Stimulated activated naive CD8-positive, alpha-beta T cell treated with anti-CD3 and anti-CD28 coated beads, Interleukin-15, amount 100 ng/mL, for 72 hours (primary cell): ENCODE measurements around the gene TOP2B.

Experiments used
- ATAC-seq: fragments of 150-1000 bp; cut with Tn5 transposase; 2 replicates; pipeline ENCODE4 v1.10.0; 2021; ENCODE audit warnings: mild to moderate bottlenecking, moderate library complexity
- DNase-seq, 2 donors: peaks; one replicate each; pipeline ENCODE4 v3.0.0; 2021 to 2022
- H3K27ac Mint-ChIP-seq, 2 donors: one replicate each; pipeline ENCODE4 v1.8.0; 2022; ENCODE audit warnings: mild to moderate bottlenecking in 2 of 2, mixed read lengths in 2 of 2, moderate library complexity in 2 of 2
- H3K27me3 Mint-ChIP-seq: one replicate; pipeline ENCODE4 v1.8.0; 2022; ENCODE audit warnings: mixed read lengths
- H3K4me1 Mint-ChIP-seq: one replicate; pipeline ENCODE4 v1.8.0; 2022; ENCODE audit warnings: mild to moderate bottlenecking, mixed read lengths
- H3K4me3 Mint-ChIP-seq, 2 donors: one replicate each; pipeline ENCODE4 v1.8.0; 2022; ENCODE audit warnings: mild to moderate bottlenecking in 2 of 2, mixed read lengths in 2 of 2, moderate library complexity in 1 of 2
- H3K9me3 Mint-ChIP-seq, 2 donors: one replicate each; pipeline ENCODE4 v1.8.0; 2022; ENCODE audit warnings: mixed read lengths in 2 of 2

TOP2B gene

GRCh38 chr3:25571285-25571684 is 93.4 kb downstream of the TOP2B start:
- DNase-seq (no peak), ATAC-seq (no peak)
- Mint-ChIP-seq H3K4me3 (no peak overlapping the region), H3K27me3 (no peaks in the 10 kb centered on the region), H3K9me3 (no peaks in the 10 kb centered on the region), H3K4me1 (no peaks in the 10 kb centered on the region), H3K27ac (no peak overlapping the region)

- ATAC-seq (no peak), DNase-seq (no peak)
- Mint-ChIP-seq H3K4me3 (no peak overlapping the region), H3K27ac (no peak overlapping the region), H3K4me1 (no peaks in the 10 kb centered on the region), H3K9me3 (no peaks in the 10 kb centered on the region), H3K27me3 (no peaks in the 10 kb centered on the region)
These were observed 96.1 kb downstream of the TOP2B start for GRCh38 chr3:25568525-25569078.

DNA sequence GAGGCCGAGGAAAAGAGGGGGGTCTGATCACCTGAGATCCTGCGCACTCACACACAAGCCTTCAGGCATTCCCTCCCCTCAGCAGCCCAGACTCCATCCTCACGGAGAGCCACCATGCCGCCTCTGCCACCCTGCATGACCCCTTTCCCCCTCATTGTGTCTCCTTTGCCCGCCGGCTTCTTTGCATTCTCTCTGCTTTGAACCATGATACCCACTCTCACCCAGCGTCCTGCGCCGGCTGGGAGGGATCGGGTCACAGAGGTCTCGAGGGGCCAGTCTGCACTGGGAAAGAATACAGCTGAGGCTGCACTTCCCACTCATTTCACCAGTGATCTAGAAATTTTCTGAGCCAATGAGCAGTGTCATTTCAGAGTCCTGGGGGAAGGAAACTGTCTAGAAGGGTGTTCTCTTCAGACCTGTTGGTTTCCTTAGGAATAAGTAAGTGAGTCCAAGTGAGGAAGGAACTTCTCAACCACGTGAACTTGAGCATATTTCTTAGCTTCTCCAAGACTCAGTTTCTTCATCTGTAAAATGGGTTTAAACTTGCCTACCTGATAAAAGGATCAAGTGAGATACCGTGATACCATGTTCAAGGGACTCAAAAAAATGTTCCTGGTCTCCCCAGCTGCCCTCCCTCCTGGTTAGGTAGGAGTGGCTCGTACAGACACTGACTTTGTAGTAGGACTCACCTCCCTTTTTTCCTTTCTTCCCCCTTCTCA is 96.7 kb downstream of the TOP2B start:
- no peak for ATAC-seq
- H3K4me3 Mint-ChIP-seq: no peak overlapping the region

DNA sequence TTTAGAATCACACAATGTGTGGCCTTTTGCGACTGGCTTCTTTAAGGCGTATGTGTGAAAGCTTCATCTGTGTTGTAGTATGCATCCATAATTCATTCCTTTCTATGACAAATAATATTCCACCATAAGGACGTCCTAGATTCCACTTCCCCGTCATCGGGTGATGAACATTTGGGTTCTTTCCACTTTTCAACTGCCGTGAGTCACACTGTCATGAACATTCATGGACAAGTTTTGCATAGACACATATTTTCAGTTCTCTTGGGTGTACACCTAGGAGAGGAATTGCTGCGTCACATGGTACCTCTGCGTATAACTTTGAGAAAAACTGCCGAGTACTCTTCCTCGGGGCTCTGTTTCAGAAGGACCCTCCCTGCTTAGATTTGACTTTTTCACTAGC is 97.3 kb downstream of the TOP2B start:
- no peak for ATAC-seq
- Mint-ChIP-seq H3K27me3 (no peaks in the 10 kb centered on the region), H3K4me1 (no peaks in the 10 kb centered on the region), H3K4me3 (no peak overlapping the region), H3K27ac (no peak overlapping the region), H3K9me3 (no peaks in the 10 kb centered on the region)
- no peak for DNase-seq

More for the DNA sequence above, 96.7 kb downstream of the TOP2B start:
- no peaks in the 10 kb centered on the region for H3K4me1 Mint-ChIP-seq
- no peak for DNase-seq
- H3K27me3 Mint-ChIP-seq: no peaks in the 10 kb centered on the region
- no peak overlapping the region for H3K27ac Mint-ChIP-seq
- H3K9me3 Mint-ChIP-seq: no peaks in the 10 kb centered on the region

GRCh38 chr3:25566358-25566920 is 98.3 kb downstream of the TOP2B start:
- no peak for ATAC-seq

GRCh38 chr3:25565807-25566206 is 98.9 kb downstream of the TOP2B start:
- Mint-ChIP-seq H3K9me3 (no peaks in the 10 kb centered on the region), H3K4me3 (no peak overlapping the region), H3K27ac (no peak overlapping the region), H3K27me3 (no peaks in the 10 kb centered on the region), H3K4me1 (no peaks in the 10 kb centered on the region)
- ATAC-seq (no peak), DNase-seq (no peak)

More at GRCh38 chr3:25566358-25566920, 98.3 kb downstream of the TOP2B start:
- H3K9me3 Mint-ChIP-seq: no peaks in the 10 kb centered on the region
- H3K27ac Mint-ChIP-seq: no peak overlapping the region
- no peak overlapping the region for H3K4me3 Mint-ChIP-seq
- DNase-seq: no peak
- no peaks in the 10 kb centered on the region for H3K4me1 Mint-ChIP-seq
- H3K27me3 Mint-ChIP-seq: no peaks in the 10 kb centered on the region

GRCh38 chr3:25564075-25564474 is 100.6 kb downstream of the TOP2B start:
- no peak overlapping the region for H3K27ac Mint-ChIP-seq
- H3K9me3 Mint-ChIP-seq: no peaks in the 10 kb centered on the region
- H3K27me3 Mint-ChIP-seq: no peaks in the 10 kb centered on the region
- no peak for DNase-seq
- ATAC-seq: no peak
- no peaks in the 10 kb centered on the region for H3K4me1 Mint-ChIP-seq
- H3K4me3 Mint-ChIP-seq: no peak overlapping the region

DNA sequence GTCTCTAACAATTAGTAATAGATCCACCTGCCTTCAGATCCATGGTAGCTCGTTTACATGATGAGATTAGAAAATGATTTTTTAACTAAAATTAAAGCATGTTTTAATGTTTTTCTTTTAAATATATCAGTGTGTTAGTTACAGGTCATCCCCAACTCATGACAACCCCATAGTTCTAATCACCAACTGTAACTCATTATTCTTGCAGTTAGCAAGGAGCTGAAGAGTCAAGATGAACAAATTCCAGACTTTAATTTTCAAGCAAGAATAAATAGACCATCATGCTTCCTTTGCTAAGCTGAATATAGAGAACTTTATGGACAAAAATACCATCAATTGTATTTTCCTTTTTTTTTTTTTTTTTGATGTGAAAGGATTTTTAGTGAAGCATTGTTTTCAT is 101.1 kb downstream of the TOP2B start:
- Mint-ChIP-seq H3K9me3 (no peaks in the 10 kb centered on the region), H3K27me3 (no peaks in the 10 kb centered on the region)
- ATAC-seq: no peak

DNA sequence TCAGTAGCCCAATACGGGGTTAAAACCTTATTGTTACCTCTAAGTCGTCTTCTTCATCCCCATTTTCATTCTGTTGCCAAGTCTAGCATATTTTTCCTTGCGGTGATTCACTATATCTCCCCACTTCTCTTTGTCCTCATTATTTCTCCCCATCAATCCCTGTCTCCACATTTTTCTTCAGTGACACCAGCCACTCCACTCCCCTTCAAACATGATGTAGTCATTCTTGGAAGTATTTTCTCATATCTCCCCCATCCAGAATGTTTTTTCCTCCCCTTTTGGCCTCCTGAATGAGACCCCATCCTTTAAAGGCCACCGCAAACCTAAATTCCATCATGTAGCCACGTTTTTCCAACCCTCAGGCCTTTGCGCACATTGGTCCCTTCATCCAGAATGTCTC is 105.9 kb downstream of the TOP2B start:
- DNase-seq (no peak), ATAC-seq (no peak)
- no peaks in the 10 kb centered on the region for H3K9me3 Mint-ChIP-seq
- H3K27me3 Mint-ChIP-seq: no peaks in the 10 kb centered on the region
- H3K4me3 Mint-ChIP-seq: no peak overlapping the region
- H3K27ac Mint-ChIP-seq: no peak overlapping the region
- no peaks in the 10 kb centered on the region for H3K4me1 Mint-ChIP-seq

More for the DNA sequence above, 101.1 kb downstream of the TOP2B start:
- Mint-ChIP-seq H3K4me1 (no peaks in the 10 kb centered on the region), H3K27ac (no peak overlapping the region), H3K4me3 (no peak overlapping the region)
- no peak for DNase-seq

GRCh38 chr3:25558121-25558520 is 106.6 kb downstream of the TOP2B start:
- Mint-ChIP-seq H3K9me3 (no peaks in the 10 kb centered on the region), H3K4me1 (no peaks in the 10 kb centered on the region)

GRCh38 chr3:25557694-25558093 is 107.0 kb downstream of the TOP2B start:
- DNase-seq: no peak
- no peak overlapping the region for H3K27ac Mint-ChIP-seq

More at GRCh38 chr3:25558121-25558520, 106.6 kb downstream of the TOP2B start:
- H3K27ac Mint-ChIP-seq: no peak overlapping the region
- no peak overlapping the region for H3K4me3 Mint-ChIP-seq
- DNase-seq (no peak), ATAC-seq (no peak)
- no peaks in the 10 kb centered on the region for H3K27me3 Mint-ChIP-seq

GRCh38 chr3:25556447-25556846 is 108.3 kb downstream of the TOP2B start:
- DNase-seq: no peak
- no peak for ATAC-seq
- Mint-ChIP-seq H3K9me3 (no peaks in the 10 kb centered on the region), H3K4me3 (no peak overlapping the region), H3K4me1 (no peaks in the 10 kb centered on the region), H3K27me3 (no peaks in the 10 kb centered on the region), H3K27ac (no peak overlapping the region)

More at GRCh38 chr3:25557694-25558093, 107.0 kb downstream of the TOP2B start:
- Mint-ChIP-seq H3K4me1 (no peaks in the 10 kb centered on the region), H3K27me3 (no peaks in the 10 kb centered on the region), H3K9me3 (no peaks in the 10 kb centered on the region), H3K4me3 (no peak overlapping the region)
- ATAC-seq: no peak

DNA sequence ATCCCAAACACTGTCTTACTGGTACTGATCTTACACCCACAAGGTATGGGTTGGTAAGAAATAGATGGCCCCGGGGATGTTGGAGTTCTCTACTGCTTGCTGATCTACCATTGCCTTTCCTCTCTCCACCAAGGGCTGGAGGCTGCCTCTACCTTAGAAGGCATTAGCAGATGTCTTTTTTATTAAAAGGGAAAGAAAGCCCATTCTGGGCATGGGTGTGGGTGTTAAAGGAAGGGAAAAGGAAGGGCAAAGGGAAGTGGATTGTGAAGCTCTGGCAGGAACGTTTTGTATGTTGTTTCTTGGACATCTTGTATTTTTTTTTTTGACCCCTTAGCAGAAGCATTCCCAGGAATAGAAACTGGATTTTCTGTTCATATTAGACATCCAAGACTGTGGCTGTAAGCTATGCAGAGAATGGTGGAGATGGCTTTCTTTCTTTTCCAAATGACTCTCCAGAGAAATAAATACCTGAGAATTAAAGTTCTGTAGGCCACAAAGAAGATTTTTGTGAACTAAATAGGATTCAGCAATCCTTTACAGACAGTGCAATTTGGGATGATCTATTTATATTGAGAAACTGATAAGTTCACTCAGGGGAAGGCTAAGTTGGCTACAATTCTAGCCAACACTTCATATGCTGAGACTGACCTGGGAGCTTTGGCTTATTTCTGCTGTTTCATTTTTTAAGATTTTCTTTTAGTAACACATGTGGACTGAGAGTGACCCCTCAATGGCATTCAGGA is 108.8 kb downstream of the TOP2B start:
- H3K27ac Mint-ChIP-seq: no peak overlapping the region
- no peaks in the 10 kb centered on the region for H3K27me3 Mint-ChIP-seq
- no peaks in the 10 kb centered on the region for H3K4me1 Mint-ChIP-seq
- DNase-seq: no peak
- no peak for ATAC-seq
- no peak overlapping the region for H3K4me3 Mint-ChIP-seq
- peaks cover 0 to 5% of the 10 kb centered on the region in 2 donors for H3K9me3 Mint-ChIP-seq

DNA sequence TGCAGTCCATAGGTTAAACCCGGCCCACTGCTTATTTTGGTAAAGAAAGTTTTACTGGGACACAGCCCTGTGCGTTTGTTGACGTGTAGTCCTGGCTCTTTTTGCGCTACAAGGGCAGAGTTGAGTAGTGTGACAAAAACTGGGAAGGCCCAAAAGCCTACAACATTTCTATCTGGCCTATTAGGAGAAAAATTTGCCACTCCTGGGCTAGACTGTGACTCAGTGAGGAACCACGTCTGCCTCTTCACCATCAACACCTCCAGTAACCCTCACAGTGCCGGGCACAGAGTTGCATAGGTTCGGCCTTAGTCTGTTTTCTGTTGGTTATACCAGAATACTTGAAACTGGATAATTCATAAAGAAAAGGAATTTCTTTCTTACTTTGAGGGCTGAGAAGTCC is 110.3 kb downstream of the TOP2B start:
- ATAC-seq (no peak), DNase-seq (no peak)
- Mint-ChIP-seq H3K4me3 (no peak overlapping the region), H3K27me3 (no peaks in the 10 kb centered on the region), H3K9me3 (peaks cover 0 to 7% of the 10 kb centered on the region in 2 donors), H3K27ac (no peak overlapping the region), H3K4me1 (no peaks in the 10 kb centered on the region)

DNA sequence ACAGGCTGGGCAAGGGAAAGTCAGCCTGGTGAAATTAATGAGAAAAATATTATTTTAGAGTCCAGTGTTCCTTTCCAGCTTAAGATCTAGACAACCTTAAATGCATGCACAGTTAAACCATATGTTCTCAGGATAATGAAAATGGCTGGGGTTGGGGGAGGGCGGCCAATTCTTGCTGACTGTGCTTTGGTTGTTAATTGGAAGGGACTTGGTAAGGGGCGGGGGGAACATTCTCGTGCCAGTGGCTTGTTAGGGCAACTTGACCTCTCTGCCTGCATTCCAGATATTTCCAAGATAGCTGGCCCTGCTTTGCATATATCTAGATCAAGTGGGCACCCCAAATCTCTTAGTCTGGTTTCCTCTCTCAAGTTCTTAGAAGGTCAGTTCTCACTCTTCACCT is 112.5 kb downstream of the TOP2B start:
- Mint-ChIP-seq H3K9me3 (peaks cover 0 to 7% of the 10 kb centered on the region in 2 donors), H3K27ac (no peak overlapping the region), H3K27me3 (no peaks in the 10 kb centered on the region), H3K4me3 (no peak overlapping the region), H3K4me1 (no peaks in the 10 kb centered on the region)
- ATAC-seq (no peak), DNase-seq (no peak)

DNA sequence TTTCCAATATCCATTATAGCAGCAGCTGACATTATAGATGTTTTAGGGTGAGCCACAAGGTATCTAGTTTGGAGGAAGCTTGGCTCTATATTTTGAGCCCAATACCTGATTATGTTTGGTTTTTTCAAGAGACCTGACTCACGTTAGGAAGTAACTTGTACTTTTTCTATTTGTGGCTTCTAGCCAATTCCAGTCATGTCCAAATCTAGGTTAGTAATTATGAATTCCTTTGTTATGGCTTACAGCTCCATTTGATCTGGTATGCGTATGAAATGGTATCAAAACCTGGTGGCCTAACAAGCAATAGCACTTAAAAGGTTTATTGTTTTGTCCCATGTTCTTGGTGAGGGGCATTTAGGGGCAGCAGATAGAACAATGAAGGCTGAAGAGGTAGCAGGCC is 115.9 kb downstream of the TOP2B start:
- ATAC-seq: no peak
- Mint-ChIP-seq H3K27ac (no peak overlapping the region), H3K4me3 (no peak overlapping the region), H3K9me3 (peaks cover 0 to 7% of the 10 kb centered on the region in 2 donors), H3K4me1 (no peaks in the 10 kb centered on the region), H3K27me3 (peaks cover 7% of the 10 kb centered on the region)
- no peak for DNase-seq
